CD14-positive monocyte (primary cell): ENCODE data around the gene REPIN1. TPM values are rescaled to one million over a fixed set of nuclear protein-coding genes. Genes with fewer than 3 reads are reported as not detected.

Experiments used
- DNase-seq, 3 donors: peaks; one replicate each; pipeline ENCODE4 v3.0.0-alpha.2; 2011 to 2022
- H2AFZ ChIP-seq: 2 replicates; pipeline ENCODE4 v1.6.0; 2012; ENCODE audit warnings: mild to moderate bottlenecking, low read depth, low read length, inconsistent platforms; ENCODE audit not compliant: insufficient read depth, poor library complexity, severe bottlenecking
- H3K27ac ChIP-seq, 2 donors: 1 replicate in 1 of 2; 2 replicates in 1 of 2; pipeline ENCODE4 v1.5.1; 2012 to 2013; ENCODE audit warnings: low read length in 2 of 2, control low read depth in 1 of 2, inconsistent platforms in 1 of 2, low read depth in 1 of 2, mild to moderate bottlenecking in 1 of 2
- H3K27me3 ChIP-seq, 2 donors: one replicate each; pipeline versions ENCODE4 v1.6.0 to v1.6.1; 2011 to 2013; ENCODE audit warnings: low read length in 2 of 2; ENCODE audit not compliant: control insufficient read depth in 2 of 2, insufficient read depth in 2 of 2
- H3K36me3 ChIP-seq, 2 donors: replicated peaks in 1 of 2; 1 replicate in 1 of 2; 2 replicates in 1 of 2; pipeline versions ENCODE4 v1.5.1 to v1.6.1; 2012 to 2013; ENCODE audit warnings: low read length in 2 of 2, control low read depth in 1 of 2, inconsistent platforms in 1 of 2, mild to moderate bottlenecking in 1 of 2; ENCODE audit not compliant: insufficient read depth in 2 of 2, control insufficient read depth in 1 of 2
- H3K4me1 ChIP-seq, 2 donors: 1 replicate in 1 of 2; 2 replicates in 1 of 2; pipeline versions ENCODE4 v1.5.1 to v1.6.1; 2012 to 2013; ENCODE audit warnings: low read length in 2 of 2, control low read depth in 1 of 2, inconsistent platforms in 1 of 2, mild to moderate bottlenecking in 1 of 2, moderate library complexity in 1 of 2; ENCODE audit not compliant: insufficient read depth in 2 of 2, control insufficient read depth in 1 of 2
- H3K4me2 ChIP-seq: replicated peaks from 2 replicates; pipeline ENCODE3; 2012; ENCODE audit warnings: low read length, moderate library complexity, mild to moderate bottlenecking; ENCODE audit not compliant: poor library complexity, severe bottlenecking; ENCODE audit errors: extremely low read depth
- H3K4me3 ChIP-seq, 3 experiments: fragments of 200-600 bp in 1 of 3; sonication (generic) in 1 of 3; replicated peaks in 1 of 3; 1 replicate in 2 of 3; 2 replicates in 1 of 3; pipeline ENCODE4 v1.5.1; 2011 to 2013; ENCODE audit warnings: low read length in 3 of 3, mild to moderate bottlenecking in 3 of 3, control low read depth in 2 of 3, low read depth in 2 of 3, inconsistent platforms in 1 of 3, moderate library complexity in 1 of 3
- H3K79me2 ChIP-seq: 2 replicates; pipeline ENCODE4 v1.6.0; 2012; ENCODE audit warnings: mild to moderate bottlenecking, control low read depth, inconsistent platforms, low read length, moderate library complexity; ENCODE audit not compliant: insufficient read depth
- H3K9ac ChIP-seq: 2 replicates; pipeline ENCODE4 v1.6.0; 2017; ENCODE audit warnings: low read length, mild to moderate bottlenecking; ENCODE audit not compliant: insufficient read depth, poor library complexity, severe bottlenecking
- H3K9me3 ChIP-seq, 2 donors: replicated peaks in 1 of 2; 1 replicate in 1 of 2; 2 replicates in 1 of 2; pipeline versions ENCODE4 v1.5.1 to v1.6.1; 2012 to 2013; ENCODE audit warnings: low read length in 2 of 2, control low read depth in 1 of 2; ENCODE audit not compliant: control insufficient read depth in 1 of 2, insufficient read depth in 1 of 2
- H4K20me1 ChIP-seq: 2 replicates; pipeline ENCODE4 v1.6.0; 2012; ENCODE audit warnings: mild to moderate bottlenecking, low read length, control low read depth, moderate library complexity; ENCODE audit not compliant: insufficient read depth
- H3K27ac Mint-ChIP-seq, 7 donors: one replicate each; pipeline ENCODE4 v1.8.0; 2020; ENCODE audit warnings: mild to moderate bottlenecking in 7 of 7, mixed read lengths in 7 of 7, moderate library complexity in 6 of 7, inconsistent platforms in 2 of 7
- H3K27me3 Mint-ChIP-seq, 3 donors: one replicate each; pipeline ENCODE4 v1.8.0; 2021 to 2022; ENCODE audit warnings: low read depth in 3 of 3, mild to moderate bottlenecking in 3 of 3, mixed read lengths in 3 of 3, moderate library complexity in 3 of 3, inconsistent platforms in 1 of 3
- H3K36me3 Mint-ChIP-seq, 2 donors: one replicate each; pipeline ENCODE4 v1.8.0; 2020; ENCODE audit warnings: mixed read lengths in 2 of 2, inconsistent platforms in 1 of 2, mild to moderate bottlenecking in 1 of 2
- H3K4me1 Mint-ChIP-seq: one replicate; pipeline ENCODE4 v1.8.0; 2020; ENCODE audit warnings: mild to moderate bottlenecking, mixed read lengths
- H3K4me3 Mint-ChIP-seq, 2 donors: one replicate each; pipeline ENCODE4 v1.8.0; 2020; ENCODE audit warnings: mild to moderate bottlenecking in 2 of 2, mixed read lengths in 2 of 2, moderate library complexity in 1 of 2
- H3K9me3 Mint-ChIP-seq, 7 donors: one replicate each; pipeline ENCODE4 v1.8.0; 2020 to 2022; ENCODE audit warnings: mixed read lengths in 7 of 7, mild to moderate bottlenecking in 6 of 7, moderate library complexity in 6 of 7, inconsistent platforms in 2 of 7
- WGBS: methylation state at CpG from one replicate; pipeline ENCODE4 v1.1.5; 2013; ENCODE audit warnings: missing lambda C conversion rate; ENCODE audit not compliant: insufficient coverage; 5-methylcytosine and 5-hydroxymethylcytosine counted together
- intact Hi-C, 2 donors: fragments of 100-400 bp; cut with micrococcal nuclease; formaldehyde crosslinking; loops; one replicate each; pipeline versions ENCODE4 v1.15.0 to v1.15.1; 2023
- polyA plus RNA-seq, 3 donors: library from polyadenylated mRNA; depleted of rRNA in 1 of 3; unstranded in 2 of 3; stranded (reverse) in 1 of 3; fragments of 300-500 nt in 2 of 3; fragments of >200 nt in 1 of 3; fragmentation: Illumina TruSeq in 2 of 3; gene quantifications; 1 replicate in 2 of 3; 2 replicates in 1 of 3; pipeline ENCODE4 v1.2.3, GENCODE V29; 2012 to 2021
- TF ChIP-seq, protein P1 (sequence below): fragments of 200-600 bp; IDR thresholded peaks from one replicate; pipeline ENCODE4 v1.8.0; 2022; ENCODE audit warnings: antibody characterized with exemption, mild to moderate bottlenecking

The REPIN1 gene
- polyA plus RNA-seq, 3 donors = 32.7 to 42.9 (median 39.0) TPM

- WGBS = 96% methylated on average over 15 of the region's 22 CpGs
- H3K36me3 Mint-ChIP-seq = peaks cover 7 to 8% of the 10 kb centered on the region in 2 donors
Observed at GRCh38 chr7:150383710-150384397, 15.2 kb downstream of the REPIN1 start.

More at GRCh38 chr7:150383710-150384397, 15.2 kb downstream of the REPIN1 start:
- peaks cover 3% of the 10 kb centered on the region for H4K20me1 ChIP-seq
- H3K4me2 ChIP-seq = no peak overlapping the region
- DNase-seq = no peak
- H3K9me3 ChIP-seq = no peaks in the 10 kb centered on the region
- peaks cover 49% of the 10 kb centered on the region for H3K79me2 ChIP-seq
- peak overlapping the region; percentile 34 to 67 for H3K27ac ChIP-seq
- H3K9me3 Mint-ChIP-seq = peaks cover 0 to 3% (median 0%) of the 10 kb centered on the region in 7 donors
- TF ChIP-seq, protein P1, sequence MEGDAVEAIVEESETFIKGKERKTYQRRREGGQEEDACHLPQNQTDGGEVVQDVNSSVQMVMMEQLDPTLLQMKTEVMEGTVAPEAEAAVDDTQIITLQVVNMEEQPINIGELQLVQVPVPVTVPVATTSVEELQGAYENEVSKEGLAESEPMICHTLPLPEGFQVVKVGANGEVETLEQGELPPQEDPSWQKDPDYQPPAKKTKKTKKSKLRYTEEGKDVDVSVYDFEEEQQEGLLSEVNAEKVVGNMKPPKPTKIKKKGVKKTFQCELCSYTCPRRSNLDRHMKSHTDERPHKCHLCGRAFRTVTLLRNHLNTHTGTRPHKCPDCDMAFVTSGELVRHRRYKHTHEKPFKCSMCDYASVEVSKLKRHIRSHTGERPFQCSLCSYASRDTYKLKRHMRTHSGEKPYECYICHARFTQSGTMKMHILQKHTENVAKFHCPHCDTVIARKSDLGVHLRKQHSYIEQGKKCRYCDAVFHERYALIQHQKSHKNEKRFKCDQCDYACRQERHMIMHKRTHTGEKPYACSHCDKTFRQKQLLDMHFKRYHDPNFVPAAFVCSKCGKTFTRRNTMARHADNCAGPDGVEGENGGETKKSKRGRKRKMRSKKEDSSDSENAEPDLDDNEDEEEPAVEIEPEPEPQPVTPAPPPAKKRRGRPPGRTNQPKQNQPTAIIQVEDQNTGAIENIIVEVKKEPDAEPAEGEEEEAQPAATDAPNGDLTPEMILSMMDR = no peak
- H3K4me1 ChIP-seq = peaks cover 40 to 45% of the 10 kb centered on the region in 2 donors
- intact Hi-C loops = no loop called here
- H3K36me3 ChIP-seq = no peaks in the 10 kb centered on the region
- H2AFZ ChIP-seq = no peak overlapping the region
- no peak overlapping the region for H3K9ac ChIP-seq
- peaks cover 43% of the 10 kb centered on the region for H3K4me1 Mint-ChIP-seq
- no peak overlapping the region for H3K4me3 ChIP-seq
- H3K27ac Mint-ChIP-seq = peak overlapping the region in 5 of 7 donors; percentile 11 to 81 (median 74)
- H3K27me3 ChIP-seq = no peaks in the 10 kb centered on the region
- peaks cover 0 to 1% (median 0%) of the 10 kb centered on the region in 3 donors for H3K27me3 Mint-ChIP-seq
- no peak overlapping the region for H3K4me3 Mint-ChIP-seq
